Measurements from ENCODE around the gene DHRS13.

- TF ChIP-seq CTCF (IDR thresholded peaks at IDR 0.05) (no peak), POLR2A (IDR thresholded peaks at IDR 0.05) (no peak)
Observed at GRCh38 chr17:28889996-28890395, 12.9 kb downstream of the DHRS13 start.
